RWPE2 (cell line): ENCODE results near the gene SLIT2.

ENCODE experiments used
- ATAC-seq: fragments of 200-7000 bp; cut with Tn5 transposase; 3 replicates; pipeline ENCODE4 v1.9.1; 2021; ENCODE audit warnings: low read depth
- DNase-seq: peaks from one replicate; pipeline ENCODE4 v3.0.0-alpha.2; 2020; ENCODE audit warnings: low spot score
- H3K27ac ChIP-seq: fragments of 450-650 bp; 2 replicates; pipeline ENCODE4 v1.5.1; 2017; ENCODE audit warnings: mild to moderate bottlenecking; ENCODE audit not compliant: poor library complexity, severe bottlenecking
- H3K27me3 ChIP-seq: fragments of 250-450 bp; sonication (Bioruptor Pico); 2 replicates; pipeline ENCODE4 v1.5.1; 2021; ENCODE audit warnings: mild to moderate bottlenecking, moderate library complexity; ENCODE audit not compliant: insufficient read depth, poor library complexity, severe bottlenecking
- H3K36me3 ChIP-seq: fragments of 250-450 bp; sonication (Bioruptor Pico); 2 replicates; pipeline ENCODE4 v1.5.1; 2020; ENCODE audit warnings: low read depth, mild to moderate bottlenecking, moderate library complexity
- H3K4me1 ChIP-seq: fragments of 250-450 bp; sonication (Bioruptor Pico); 2 replicates; pipeline ENCODE4 v1.5.1; 2021; ENCODE audit warnings: mild to moderate bottlenecking, moderate library complexity; ENCODE audit not compliant: insufficient read depth, poor library complexity, severe bottlenecking
- H3K4me3 ChIP-seq: fragments of 250-450 bp; sonication (Bioruptor Pico); 2 replicates; pipeline ENCODE4 v1.5.1; 2021; ENCODE audit warnings: mild to moderate bottlenecking, moderate library complexity; ENCODE audit not compliant: severe bottlenecking
- H3K9me3 ChIP-seq: fragments of 250-450 bp; sonication (Bioruptor Pico); 2 replicates; pipeline ENCODE4 v1.5.1; 2021; ENCODE audit warnings: mild to moderate bottlenecking, moderate library complexity; ENCODE audit not compliant: severe bottlenecking
- CTCF ChIP-seq: fragments of 450-650 bp; IDR thresholded peaks from one replicate; pipeline ENCODE4 v1.5.1; 2017; ENCODE audit warnings: mild to moderate bottlenecking, moderate library complexity; ENCODE audit not compliant: poor library complexity, severe bottlenecking

Gene SLIT2

DNA sequence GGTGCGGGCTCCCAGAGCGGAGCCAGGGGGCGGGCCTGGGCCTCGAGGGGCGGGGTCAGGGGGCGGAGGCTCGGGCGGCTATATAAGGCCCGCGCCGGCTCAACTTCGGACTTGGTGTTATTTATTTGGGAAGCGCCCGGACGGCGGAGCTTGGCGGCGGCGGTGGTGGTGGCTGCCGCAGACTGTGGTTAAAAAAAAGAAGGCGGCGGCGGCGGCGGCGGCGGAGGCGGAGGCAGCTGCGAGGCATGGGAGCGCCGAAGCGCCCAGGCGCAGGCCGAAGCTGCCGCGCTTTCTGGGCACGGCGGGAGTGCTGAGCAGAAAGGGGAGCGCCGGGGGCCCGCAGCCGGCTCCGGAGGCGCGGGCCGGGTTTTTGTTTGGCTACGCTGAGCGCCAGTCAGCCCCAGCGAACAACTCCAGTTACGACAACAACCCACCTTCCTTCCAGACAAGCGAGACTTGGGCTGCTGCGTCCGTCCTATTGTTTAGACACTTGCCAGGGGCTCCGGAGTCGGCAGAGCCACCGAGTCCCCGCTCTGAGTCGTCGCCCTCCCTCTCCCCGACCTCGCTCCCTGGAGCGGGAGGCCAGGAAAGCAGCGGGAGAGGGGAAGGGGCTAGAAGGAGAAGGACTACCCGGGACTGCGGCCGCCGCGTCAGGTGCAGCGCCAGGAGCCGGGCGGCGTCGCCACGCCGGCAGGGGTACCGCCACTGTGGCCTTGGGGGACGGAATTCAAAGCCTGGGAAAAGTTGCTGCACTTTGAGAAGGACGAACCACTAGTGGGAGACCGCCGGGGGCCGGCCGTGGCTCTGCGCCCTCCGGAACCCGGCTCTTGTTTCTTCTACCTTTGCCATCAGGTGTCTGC, at the start of gene SLIT2:
SLIT2 (plus strand) TSS at position 110 of the 860 bp plus-strand sequence. CDS start 1,911 bp downstream, outside the sequence.
- Histone ChIP-seq H3K36me3 (no peaks in the 10 kb centered on the region), H3K27ac (no peak within 1 kb of the TSS), H3K4me1 (peaks cover 13% of the 10 kb centered on the region), H3K4me3 (peak within 1 kb of the TSS; percentile 51), H3K9me3 (no peaks in the 10 kb centered on the region), H3K27me3 (peaks cover 12% of the 10 kb centered on the region)
- TF ChIP-seq CTCF = peak; percentile 15
- peak; percentile 66 for DNase-seq
- ATAC-seq = peak; percentile 64

- DNase-seq (no peak), ATAC-seq (peak; percentile 95)
Observed at GRCh38 chr4:20203508-20203907, 48.2 kb upstream of the SLIT2 start.

GRCh38 chr4:20217521-20217920, 34.2 kb upstream of the SLIT2 start:
- Histone ChIP-seq H3K36me3 (no peaks in the 10 kb centered on the region), H3K9me3 (no peaks in the 10 kb centered on the region), H3K4me1 (peaks cover 8% of the 10 kb centered on the region), H3K27ac (peak overlapping the region; percentile 44), H3K4me3 (no peak overlapping the region), H3K27me3 (no peaks in the 10 kb centered on the region)
- DNase-seq = no peak
- TF ChIP-seq CTCF = no peak
- peak; percentile 44; the same call in 2 of the 3 replicates for ATAC-seq

More at GRCh38 chr4:20203508-20203907, 48.2 kb upstream of the SLIT2 start:
- peaks cover 7% of the 10 kb centered on the region for H3K4me1 ChIP-seq
- no peaks in the 10 kb centered on the region for H3K27me3 ChIP-seq
- H3K36me3 ChIP-seq = no peaks in the 10 kb centered on the region
- no peaks in the 10 kb centered on the region for H3K9me3 ChIP-seq
- TF ChIP-seq CTCF = no peak
- no peak overlapping the region for H3K4me3 ChIP-seq
- H3K27ac ChIP-seq = peak overlapping the region; percentile 79

DNA sequence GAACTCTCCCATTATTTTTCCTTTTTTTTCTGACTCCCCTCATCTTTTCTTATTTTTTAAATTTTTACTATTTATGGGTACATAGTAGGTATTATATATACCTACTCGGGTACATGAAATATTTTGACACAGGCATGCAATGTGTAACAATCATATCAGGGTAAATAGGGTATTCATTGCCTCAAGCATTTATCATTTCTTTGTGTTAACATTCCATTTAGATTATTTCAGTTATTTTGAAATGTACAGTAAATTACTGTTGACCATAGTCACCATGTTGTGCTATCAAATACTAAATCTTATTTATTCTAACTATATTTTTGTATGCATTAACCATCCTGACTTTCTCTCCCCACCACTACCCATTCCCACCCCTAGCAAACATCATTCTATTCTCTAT, 33.8 kb upstream of the SLIT2 start:
- no peak for TF ChIP-seq CTCF
- Histone ChIP-seq H3K27ac (peak overlapping the region; percentile 44), H3K36me3 (no peaks in the 10 kb centered on the region), H3K4me3 (no peak overlapping the region), H3K4me1 (peaks cover 8% of the 10 kb centered on the region), H3K9me3 (no peaks in the 10 kb centered on the region), H3K27me3 (no peaks in the 10 kb centered on the region)
- no peak for DNase-seq
- ATAC-seq = peak; percentile 72

DNA sequence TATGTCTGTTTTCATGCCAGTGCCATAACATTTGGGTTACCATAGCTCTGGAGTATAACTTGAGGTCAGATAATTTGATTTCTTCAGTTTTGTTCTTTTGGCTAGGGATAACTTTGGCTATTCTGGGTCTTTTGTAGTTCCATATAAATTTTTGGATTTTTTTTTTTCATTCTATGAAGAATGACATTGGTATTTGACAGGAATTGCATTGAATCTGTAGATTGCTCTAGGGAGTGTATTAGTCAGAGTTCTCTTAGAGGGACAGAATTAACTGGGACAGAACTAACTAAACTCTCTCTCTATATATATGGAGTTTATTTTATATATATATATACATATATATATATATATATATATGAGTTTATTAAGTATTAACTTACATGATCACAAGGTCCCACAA, 32.2 kb upstream of the SLIT2 start:
- DNase-seq (no peak), ATAC-seq (peak; percentile 53; the same call in 1 of the 3 replicates)
- TF ChIP-seq CTCF = no peak
- H3K27ac ChIP-seq = no peak overlapping the region
- no peaks in the 10 kb centered on the region for H3K27me3 ChIP-seq
- peaks cover 8% of the 10 kb centered on the region for H3K4me1 ChIP-seq
- H3K9me3 ChIP-seq = no peaks in the 10 kb centered on the region
- H3K36me3 ChIP-seq = no peaks in the 10 kb centered on the region
- no peak overlapping the region for H3K4me3 ChIP-seq
